PC-3 (cell line): ENCODE measurements around the gene PRDM12. TPM values are rescaled to one million over a fixed set of nuclear protein-coding genes. Genes with fewer than 3 reads are reported as not detected.

Source experiments
- ATAC-seq: fragments of 200-7000 bp; cut with Tn5 transposase; 2 replicates; pipeline ENCODE4 v1.9.1; 2020; ENCODE audit warnings: mild to moderate bottlenecking, moderate library complexity
- BruUV-seq: library from RNA; stranded (reverse); fragments of 400-500 nt; replicated peaks from 2 replicates; lab custom pipeline; 2021; lab: Mats Ljungman, UMichigan
- CTCF ChIA-PET: fragments of 300-600 bp; sonication (Branson Sonifier 250); formaldehyde crosslinking; loops from one replicate; lab custom pipeline; 2022; ENCODE audit warnings: antibody characterized with exemption; lab: Charles Lee
- POLR2A ChIA-PET: fragments of 300-600 bp; sonication (Branson Sonifier 250); formaldehyde crosslinking; loops from one replicate; lab custom pipeline; 2022; ENCODE audit warnings: antibody characterized with exemption; ENCODE audit not compliant: unreplicated experiment; lab: Charles Lee
- DNase-seq: peaks from one replicate; pipeline ENCODE4 v3.0.0-alpha.2; 2015
- H2AFZ ChIP-seq: fragments of 300-600 bp; sonication (generic); 2 replicates; pipeline ENCODE4 v1.6.0; 2016; ENCODE audit warnings: antibody characterized with exemption, low read length
- H3F3A ChIP-seq: fragments of 300-600 bp; sonication (generic); one replicate; pipeline ENCODE4 v1.6.0; 2017; ENCODE audit warnings: antibody characterized with exemption, low read length, control low read depth, mild to moderate bottlenecking; ENCODE audit not compliant: unreplicated experiment
- H3K27ac ChIP-seq: fragments of 300-600 bp; sonication (generic); 2 replicates; pipeline ENCODE4 v1.5.1; 2016; ENCODE audit warnings: mild to moderate bottlenecking, low read length
- H3K27me3 ChIP-seq: fragments of 300-600 bp; sonication (generic); 2 replicates; pipeline ENCODE4 v1.6.1; 2016; ENCODE audit warnings: low read length, mixed read lengths
- H3K36me3 ChIP-seq: fragments of 300-600 bp; sonication (generic); 2 replicates; pipeline ENCODE4 v1.6.1; 2016; ENCODE audit warnings: low read depth, mixed run types, low read length, mixed read lengths
- H3K4me1 ChIP-seq: fragments of 300-600 bp; sonication (generic); 2 replicates; pipeline ENCODE4 v1.5.1; 2016; ENCODE audit warnings: low read length; ENCODE audit not compliant: insufficient read depth
- H3K4me2 ChIP-seq: fragments of 300-600 bp; sonication (generic); 2 replicates; pipeline ENCODE4 v1.6.0; 2016; ENCODE audit warnings: low read length
- H3K4me3 ChIP-seq: fragments of 300-600 bp; sonication (generic); 2 replicates; pipeline ENCODE4 v1.5.1; 2016; ENCODE audit warnings: mild to moderate bottlenecking, low read length, mixed read lengths
- H3K79me2 ChIP-seq: fragments of 300-600 bp; sonication (generic); 2 replicates; pipeline ENCODE4 v1.6.1; 2017; ENCODE audit warnings: low read length, mixed read lengths
- H3K9ac ChIP-seq: fragments of 300-600 bp; sonication (generic); 2 replicates; pipeline ENCODE4 v1.6.0; 2016; ENCODE audit warnings: mild to moderate bottlenecking, low read length
- H3K9me2 ChIP-seq: fragments of 300-600 bp; sonication (generic); replicated peaks from 2 replicates; pipeline ENCODE4 v1.6.1; 2016; ENCODE audit warnings: mixed run types, low read length, mixed read lengths
- H3K9me3 ChIP-seq: fragments of 300-600 bp; sonication (generic); 2 replicates; pipeline ENCODE4 v1.6.1; 2016; ENCODE audit warnings: low read length, mixed read lengths
- H4K20me1 ChIP-seq: fragments of 300-600 bp; sonication (generic); 2 replicates; pipeline ENCODE4 v1.6.1; 2016; ENCODE audit warnings: low read length, mixed read lengths
- CTCF ChIP-seq: fragments of 300-600 bp; sonication (generic); conservative IDR thresholded peaks from 2 replicates; pipeline ENCODE4 v1.5.1; 2017; ENCODE audit warnings: antibody characterized with exemption, low read depth, mild to moderate bottlenecking, low read length
- EZH2 ChIP-seq: fragments of 300-600 bp; sonication (generic); IDR thresholded peaks from one replicate; pipeline ENCODE4 v1.6.1; 2017; ENCODE audit warnings: antibody characterized with exemption, mild to moderate bottlenecking, low read length; ENCODE audit not compliant: unreplicated experiment
- EZH2phosphoT487 ChIP-seq: fragments of 300-600 bp; sonication (generic); IDR thresholded peaks from 2 replicates; pipeline ENCODE4 v1.6.1; 2018; ENCODE audit warnings: mild to moderate bottlenecking, antibody characterized with exemption, low read length, borderline replicate concordance
- intact Hi-C: fragments of 100-400 bp; cut with micrococcal nuclease; formaldehyde crosslinking; loops from 2 replicates; pipeline ENCODE4 v1.9.0; 2023
- total RNA-seq: library from RNA; depleted of rRNA; stranded (reverse); fragments of >200 nt; gene quantifications from 2 replicates; pipeline ENCODE4 v1.2.3, GENCODE V29; 2014

The PRDM12 gene
- total RNA-seq, 1 experiment from 2014 or later, result not detected

- ATAC-seq, result no peak
- H3K4me3 ChIP-seq, result no peak overlapping the region
- BruUV-seq, result no TSS peak
- H3K9me3 ChIP-seq, result no peaks in the 10 kb centered on the region
- intact Hi-C loops, result no loop called here
- H3F3A ChIP-seq, result no peaks in the 10 kb centered on the region
- H3K36me3 ChIP-seq, result no peaks in the 10 kb centered on the region
- no peaks in the 10 kb centered on the region for H4K20me1 ChIP-seq
- H3K9me2 ChIP-seq, result no peaks in the 10 kb centered on the region
- no peak overlapping the region for H2AFZ ChIP-seq
- H3K9ac ChIP-seq, result no peak overlapping the region
- no peaks in the 10 kb centered on the region for H3K4me1 ChIP-seq
- TF ChIP-seq EZH2phosphoT487 (no peak), CTCF (no peak), EZH2 (no peak)
- H3K79me2 ChIP-seq, result no peaks in the 10 kb centered on the region
- ChIA-PET POLR2A (no interaction called here), CTCF (no interaction called here)
- no peak overlapping the region for H3K4me2 ChIP-seq
- DNase-seq, result no peak
- H3K27me3 ChIP-seq, result peaks cover 40% of the 10 kb centered on the region
- no peak overlapping the region for H3K27ac ChIP-seq
These were observed 2.1 kb upstream of the PRDM12 start for GRCh38 chr9:130662099-130662969.

- CTCF ChIA-PET, result no interaction called here
- peaks cover 40% of the 10 kb centered on the region for H3K27me3 ChIP-seq
These were observed 1.5 kb upstream of the PRDM12 start for GRCh38 chr9:130662970-130663257.

More at GRCh38 chr9:130662970-130663257, 1.5 kb upstream of the PRDM12 start:
- ATAC-seq (no peak), DNase-seq (no peak)
- TF ChIP-seq EZH2phosphoT487, result no peak
- no peak for TF ChIP-seq EZH2
- no peak for TF ChIP-seq CTCF
- no peaks in the 10 kb centered on the region for H3K36me3 ChIP-seq
- H3K79me2 ChIP-seq, result no peaks in the 10 kb centered on the region
- no peak overlapping the region for H2AFZ ChIP-seq
- no peaks in the 10 kb centered on the region for H4K20me1 ChIP-seq
- H3K4me2 ChIP-seq, result no peak overlapping the region
- POLR2A ChIA-PET, result no interaction called here
- no peaks in the 10 kb centered on the region for H3K9me2 ChIP-seq
- no peak overlapping the region for H3K4me3 ChIP-seq
- H3K4me1 ChIP-seq, result no peaks in the 10 kb centered on the region
- no TSS peak for BruUV-seq
- no peak overlapping the region for H3K27ac ChIP-seq
- intact Hi-C loops, result no loop called here
- H3F3A ChIP-seq, result no peaks in the 10 kb centered on the region
- no peak overlapping the region for H3K9ac ChIP-seq
- H3K9me3 ChIP-seq, result no peaks in the 10 kb centered on the region
